Ishikawa (cell line): ENCODE measurements around the gene MEGF11.

Experiments used
- CEBPB ChIP-seq: IDR thresholded peaks from 2 replicates; pipeline ENCODE4 v1.6.1; 2012
- CREB1 ChIP-seq: IDR thresholded peaks from 2 replicates; pipeline ENCODE4 v1.6.1; 2012; ENCODE audit warnings: low read depth
- EGR1 ChIP-seq: IDR thresholded peaks from 2 replicates; pipeline ENCODE4 v1.6.1; 2012
- EP300 ChIP-seq: IDR thresholded peaks from 2 replicates; pipeline ENCODE4 v1.6.1; 2012; ENCODE audit warnings: borderline replicate concordance
- FOXM1 ChIP-seq: IDR thresholded peaks from 2 replicates; pipeline ENCODE4 v1.6.1; 2012; ENCODE audit warnings: low read depth, borderline replicate concordance
- MAX ChIP-seq: IDR thresholded peaks from 2 replicates; pipeline ENCODE4 v1.6.1; 2012
- RAD21 ChIP-seq: IDR thresholded peaks from 2 replicates; pipeline ENCODE4 v1.6.1; 2012; ENCODE audit warnings: low read depth
- TAF1 ChIP-seq: IDR thresholded peaks from 2 replicates; pipeline ENCODE4 v1.6.1; 2012; ENCODE audit warnings: low read depth, mild to moderate bottlenecking
- TCF12 ChIP-seq: IDR thresholded peaks from 2 replicates; pipeline ENCODE4 v1.6.1; 2012; ENCODE audit warnings: low read depth
- TEAD4 ChIP-seq: IDR thresholded peaks from 2 replicates; pipeline ENCODE4 v1.6.1; 2012
- TF ChIP-seq, protein P1 (sequence below): IDR thresholded peaks from 2 replicates; pipeline ENCODE4 v1.6.1; 2012
- TF ChIP-seq, protein P2 (sequence below): IDR thresholded peaks from 2 replicates; pipeline ENCODE4 v1.6.1; 2012; ENCODE audit warnings: low read depth, mild to moderate bottlenecking

GRCh38 chr15:66029650-66030049 lies 223.9 kb downstream of the MEGF11 start:
- TF ChIP-seq CREB1 (no peak), TAF1 (no peak), CEBPB (no peak), EP300 (no peak), RAD21 (no peak), TEAD4 (no peak), EGR1 (no peak), MAX (no peak), TCF12 (no peak), FOXM1 (no peak)
- TF ChIP-seq, protein P1, sequence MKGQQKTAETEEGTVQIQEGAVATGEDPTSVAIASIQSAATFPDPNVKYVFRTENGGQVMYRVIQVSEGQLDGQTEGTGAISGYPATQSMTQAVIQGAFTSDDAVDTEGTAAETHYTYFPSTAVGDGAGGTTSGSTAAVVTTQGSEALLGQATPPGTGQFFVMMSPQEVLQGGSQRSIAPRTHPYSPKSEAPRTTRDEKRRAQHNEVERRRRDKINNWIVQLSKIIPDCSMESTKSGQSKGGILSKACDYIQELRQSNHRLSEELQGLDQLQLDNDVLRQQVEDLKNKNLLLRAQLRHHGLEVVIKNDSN: no peak
- TF ChIP-seq, protein P2, sequence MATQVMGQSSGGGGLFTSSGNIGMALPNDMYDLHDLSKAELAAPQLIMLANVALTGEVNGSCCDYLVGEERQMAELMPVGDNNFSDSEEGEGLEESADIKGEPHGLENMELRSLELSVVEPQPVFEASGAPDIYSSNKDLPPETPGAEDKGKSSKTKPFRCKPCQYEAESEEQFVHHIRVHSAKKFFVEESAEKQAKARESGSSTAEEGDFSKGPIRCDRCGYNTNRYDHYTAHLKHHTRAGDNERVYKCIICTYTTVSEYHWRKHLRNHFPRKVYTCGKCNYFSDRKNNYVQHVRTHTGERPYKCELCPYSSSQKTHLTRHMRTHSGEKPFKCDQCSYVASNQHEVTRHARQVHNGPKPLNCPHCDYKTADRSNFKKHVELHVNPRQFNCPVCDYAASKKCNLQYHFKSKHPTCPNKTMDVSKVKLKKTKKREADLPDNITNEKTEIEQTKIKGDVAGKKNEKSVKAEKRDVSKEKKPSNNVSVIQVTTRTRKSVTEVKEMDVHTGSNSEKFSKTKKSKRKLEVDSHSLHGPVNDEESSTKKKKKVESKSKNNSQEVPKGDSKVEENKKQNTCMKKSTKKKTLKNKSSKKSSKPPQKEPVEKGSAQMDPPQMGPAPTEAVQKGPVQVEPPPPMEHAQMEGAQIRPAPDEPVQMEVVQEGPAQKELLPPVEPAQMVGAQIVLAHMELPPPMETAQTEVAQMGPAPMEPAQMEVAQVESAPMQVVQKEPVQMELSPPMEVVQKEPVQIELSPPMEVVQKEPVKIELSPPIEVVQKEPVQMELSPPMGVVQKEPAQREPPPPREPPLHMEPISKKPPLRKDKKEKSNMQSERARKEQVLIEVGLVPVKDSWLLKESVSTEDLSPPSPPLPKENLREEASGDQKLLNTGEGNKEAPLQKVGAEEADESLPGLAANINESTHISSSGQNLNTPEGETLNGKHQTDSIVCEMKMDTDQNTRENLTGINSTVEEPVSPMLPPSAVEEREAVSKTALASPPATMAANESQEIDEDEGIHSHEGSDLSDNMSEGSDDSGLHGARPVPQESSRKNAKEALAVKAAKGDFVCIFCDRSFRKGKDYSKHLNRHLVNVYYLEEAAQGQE: no peak
